Measurements from ENCODE around the gene PI4KA. TPM values are rescaled to one million over a fixed set of nuclear protein-coding genes. Genes with fewer than 3 reads are reported as not detected.
A peak's percentile ranks its signal among the peaks of the same experiment; 100 is the strongest.
"Not testable (repeated sequence)": the region's sequence is repeated elsewhere in the genome, so short reads cannot be mapped to it uniquely, and the experiment has no call there.

PI4KA gene
- total RNA-seq, 2 donors from 2014 or later: 77.3 to 82.4 TPM

DNA sequence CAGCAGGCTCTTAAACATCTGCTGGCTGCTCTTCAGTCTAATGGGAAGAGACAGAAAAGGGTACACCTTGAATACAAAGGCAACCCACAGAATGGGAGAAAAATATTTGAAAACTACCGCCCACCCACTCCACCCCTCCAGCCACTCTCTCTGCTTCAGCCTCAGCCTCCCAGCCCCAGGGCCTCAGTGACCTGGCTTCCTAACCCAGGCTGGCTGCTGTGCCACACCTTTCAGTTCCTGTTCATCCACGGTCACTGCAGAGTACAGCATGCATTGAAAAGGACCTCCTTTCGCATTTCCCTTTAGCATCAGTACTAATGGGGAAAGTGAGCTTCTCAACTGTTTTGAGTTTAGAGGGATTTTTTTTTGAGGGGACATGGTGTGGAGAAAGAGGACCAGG is 113.5 kb downstream of the PI4KA start:
- ATAC-seq: no peak
- intact Hi-C loops (cut with DNase I, micrococcal nuclease): no loop called here
- no peak for DNase-seq

DNA sequence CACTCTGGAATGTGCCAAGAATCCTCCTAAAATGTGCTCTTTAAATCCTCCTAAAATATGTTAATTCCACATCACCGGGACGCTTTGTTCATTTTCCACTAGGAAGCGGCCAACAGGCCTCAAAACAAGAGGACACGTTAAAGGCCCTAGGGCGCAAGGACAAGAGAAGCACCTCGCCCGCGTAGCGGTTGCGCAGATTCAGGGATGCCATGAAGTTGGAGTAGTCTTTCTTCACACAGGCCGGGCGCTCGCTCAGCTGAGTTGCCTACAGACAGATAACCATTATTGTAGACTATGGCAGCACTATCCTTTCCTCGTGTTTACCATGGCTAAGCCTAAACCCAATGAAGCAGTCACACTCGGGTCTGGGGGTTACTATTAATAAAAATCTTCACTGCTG is 114.2 kb downstream of the PI4KA start:
- intact Hi-C loops (cut with DNase I, micrococcal nuclease): no loop called here
- ATAC-seq: no peak
- DNase-seq: no peak

DNA sequence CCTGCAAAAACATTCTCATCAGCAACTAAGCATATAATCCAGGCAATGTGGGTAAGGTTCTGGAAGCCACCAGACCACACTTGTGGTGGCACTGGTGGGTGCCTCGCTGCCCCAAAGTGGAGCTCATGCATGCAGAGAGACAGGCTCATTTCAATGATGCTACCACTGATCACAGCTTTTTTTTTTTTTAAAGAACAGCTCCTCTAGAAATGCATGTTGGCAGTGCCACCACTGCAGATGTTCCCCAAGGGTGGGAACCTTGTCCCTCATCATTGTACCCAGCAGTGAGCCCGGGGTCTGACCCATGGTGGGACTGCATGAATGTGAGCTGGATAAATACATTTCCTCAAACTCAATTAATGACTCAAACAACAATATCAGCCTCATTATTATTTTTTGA is 115.8 kb downstream of the PI4KA start:
- intact Hi-C loops (cut with DNase I, micrococcal nuclease): no loop called here
- DNase-seq (no peak), ATAC-seq (no peak)

DNA sequence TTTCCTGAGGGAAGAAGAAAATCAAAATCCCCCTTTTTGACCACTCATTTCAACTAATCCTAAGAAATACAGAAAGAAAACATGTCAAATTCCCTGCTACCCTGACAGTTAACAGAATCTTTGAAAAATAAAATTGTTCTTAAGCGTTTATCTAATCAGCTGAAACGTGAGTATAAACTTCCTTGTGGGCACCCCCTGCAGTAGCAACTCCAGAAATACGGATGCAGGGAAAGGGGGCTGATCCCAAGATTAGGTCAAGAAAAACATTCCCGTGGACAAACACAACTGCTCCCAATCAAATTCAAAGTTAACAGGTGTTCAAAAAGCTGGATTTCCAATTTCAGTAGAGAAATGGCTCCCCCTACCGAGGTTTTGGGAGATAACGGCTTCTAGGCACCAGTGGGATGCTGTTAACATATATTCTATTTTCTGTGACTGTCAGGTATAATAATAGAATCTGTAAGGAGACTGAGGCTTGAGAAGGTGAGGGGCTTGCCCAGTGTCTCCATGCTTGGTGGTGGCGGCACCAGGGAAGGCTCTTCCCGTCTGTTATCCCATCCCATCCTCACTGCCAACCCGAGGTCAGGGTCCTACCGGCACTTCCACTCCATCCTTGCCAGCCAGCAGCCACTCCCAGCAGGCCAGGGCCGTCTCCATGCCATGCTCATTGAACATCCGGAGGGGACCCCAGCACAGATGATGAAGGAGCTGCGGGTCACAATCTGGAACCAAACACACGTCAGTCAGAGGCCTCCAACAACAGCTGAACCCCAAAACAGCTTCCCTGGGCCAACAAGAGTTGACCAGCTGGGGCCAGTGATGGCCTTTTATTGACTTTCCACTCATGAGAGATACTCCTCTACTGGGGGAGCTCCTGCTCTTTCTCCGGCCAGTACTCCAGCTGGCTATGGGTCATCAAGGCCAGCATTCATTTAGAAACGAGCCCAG is 116.7 kb downstream of the PI4KA start:
- ATAC-seq (peak; percentile 60), DNase-seq (peak in 1 of 2 donors; percentile 34)

DNA sequence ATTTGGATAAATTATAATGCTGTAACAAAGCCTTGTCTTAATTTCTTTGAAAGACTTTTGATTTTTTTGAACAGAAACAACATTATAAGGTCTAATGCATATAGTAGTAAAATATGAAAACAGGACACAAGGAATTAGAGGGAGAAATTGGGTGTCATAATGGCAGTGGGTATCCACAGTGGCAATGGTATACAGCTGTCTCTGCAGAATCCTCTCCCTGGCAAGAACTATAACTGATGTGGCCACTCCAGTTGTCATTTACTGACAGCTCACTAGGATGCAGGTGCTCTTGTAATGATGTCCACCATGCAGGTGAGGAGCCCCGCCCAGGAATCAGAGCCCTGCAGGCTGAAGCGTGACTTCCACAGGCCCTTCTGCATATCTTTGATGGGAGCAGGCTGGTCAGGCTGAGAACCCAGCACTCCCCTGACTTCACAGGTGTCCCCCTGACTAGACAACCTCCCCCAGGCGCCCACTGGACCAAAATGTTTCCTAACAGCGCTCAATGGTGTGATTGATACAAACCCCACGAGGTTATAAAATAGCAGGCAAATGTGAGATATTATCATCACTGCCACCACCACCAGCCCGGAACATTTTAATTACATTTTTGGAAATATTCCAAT is 117.5 kb downstream of the PI4KA start:
- intact Hi-C loops (cut with DNase I, micrococcal nuclease): no loop called here
- DNase-seq (no peak), ATAC-seq (no peak)

More for the DNA sequence above, 116.7 kb downstream of the PI4KA start:
- intact Hi-C loops (cut with DNase I, micrococcal nuclease): no loop called here

DNA sequence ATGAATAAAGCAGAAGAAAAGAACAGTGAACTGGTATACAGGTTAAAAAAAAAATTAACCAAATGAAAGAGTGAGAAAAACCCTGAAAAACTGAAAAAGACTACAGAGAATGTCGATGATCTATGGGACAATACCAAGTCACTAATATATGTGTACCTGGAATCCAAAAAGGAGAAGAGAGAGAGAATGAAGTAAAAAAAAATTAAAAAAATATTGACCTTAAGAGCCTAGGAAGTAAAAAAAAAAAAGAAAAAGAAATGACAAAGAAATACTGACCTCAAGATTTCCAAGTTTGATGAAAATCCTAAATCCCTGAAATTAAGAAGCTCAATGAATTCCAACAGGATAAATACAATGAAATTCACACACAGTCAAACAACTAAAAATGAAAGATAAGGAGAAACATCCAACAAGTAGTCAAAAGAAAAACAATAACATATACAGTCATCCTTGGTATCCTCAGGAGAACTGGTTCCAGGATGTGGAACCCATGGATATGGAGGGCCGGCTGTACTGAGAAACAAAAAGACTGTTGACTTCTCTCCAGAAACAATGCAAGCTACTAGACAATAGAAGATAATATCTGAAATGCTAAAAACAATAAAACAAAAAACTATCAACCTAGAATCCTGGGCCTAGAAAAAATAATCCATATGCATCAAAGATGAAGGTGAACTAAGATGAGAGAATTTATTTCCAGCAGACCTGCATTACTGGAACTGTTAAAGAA is 118.2 kb downstream of the PI4KA start:
- DNase-seq (no peak), ATAC-seq (no peak)
- intact Hi-C loops (cut with DNase I, micrococcal nuclease): no loop called here

DNA sequence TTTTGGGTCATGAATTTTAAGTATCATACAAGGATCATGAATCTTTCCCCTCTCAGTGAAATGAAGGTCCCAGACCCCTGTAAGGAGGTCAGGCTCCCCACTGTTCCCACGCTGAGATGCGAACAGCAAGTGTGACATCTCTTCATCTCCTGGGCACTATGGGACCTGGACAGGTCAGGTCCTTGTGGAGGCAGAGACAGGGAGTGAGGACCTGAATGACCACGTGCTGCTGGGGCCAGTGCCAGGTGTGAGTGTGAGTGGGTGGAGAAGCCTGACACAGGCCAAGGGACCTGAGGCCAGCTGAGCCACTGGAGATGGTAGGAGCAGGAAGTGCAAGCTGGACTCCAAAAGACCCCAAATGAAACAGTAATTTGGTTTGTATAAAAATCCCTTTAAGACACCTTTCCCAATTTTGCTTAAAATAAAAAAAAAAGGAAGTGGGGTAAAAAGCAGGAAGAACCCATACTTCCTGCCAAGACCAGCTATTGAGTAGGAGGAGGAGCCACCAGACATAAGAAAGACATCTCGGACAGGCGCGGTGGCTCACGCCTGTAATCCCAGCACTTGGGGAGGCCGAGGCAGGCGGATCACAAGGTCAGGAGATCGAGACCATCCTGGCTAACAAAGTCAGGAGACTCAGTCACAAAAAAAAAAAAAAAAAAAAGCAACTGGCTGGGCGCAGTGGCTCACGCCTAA is 120.1 kb downstream of the PI4KA start:
- intact Hi-C loops (cut with DNase I, micrococcal nuclease): no loop called here
- DNase-seq: no peak
- no peak for ATAC-seq

DNA sequence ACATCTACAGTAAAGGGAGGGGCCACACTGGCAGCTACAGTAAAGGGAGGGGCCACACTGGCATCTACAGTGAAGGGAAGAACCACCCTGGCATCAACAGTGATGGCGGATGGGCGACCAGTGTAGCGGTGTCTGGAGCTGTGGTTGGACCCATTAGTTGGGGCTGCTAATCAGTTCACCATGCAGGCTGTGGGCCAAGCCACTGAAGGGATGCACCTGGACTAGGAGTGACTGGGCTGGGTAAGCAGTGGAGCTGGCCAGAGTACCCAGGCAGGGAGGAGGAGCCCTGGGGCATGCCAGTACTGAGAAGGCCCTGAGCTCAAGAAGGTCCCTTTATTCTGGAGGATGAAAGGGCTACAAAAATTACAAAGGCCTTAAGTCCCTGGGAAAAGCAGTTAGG is 121.7 kb downstream of the PI4KA start:
- intact Hi-C loops (cut with DNase I, micrococcal nuclease); ATAC-seq; DNase-seq: not testable (repeated sequence)

DNA sequence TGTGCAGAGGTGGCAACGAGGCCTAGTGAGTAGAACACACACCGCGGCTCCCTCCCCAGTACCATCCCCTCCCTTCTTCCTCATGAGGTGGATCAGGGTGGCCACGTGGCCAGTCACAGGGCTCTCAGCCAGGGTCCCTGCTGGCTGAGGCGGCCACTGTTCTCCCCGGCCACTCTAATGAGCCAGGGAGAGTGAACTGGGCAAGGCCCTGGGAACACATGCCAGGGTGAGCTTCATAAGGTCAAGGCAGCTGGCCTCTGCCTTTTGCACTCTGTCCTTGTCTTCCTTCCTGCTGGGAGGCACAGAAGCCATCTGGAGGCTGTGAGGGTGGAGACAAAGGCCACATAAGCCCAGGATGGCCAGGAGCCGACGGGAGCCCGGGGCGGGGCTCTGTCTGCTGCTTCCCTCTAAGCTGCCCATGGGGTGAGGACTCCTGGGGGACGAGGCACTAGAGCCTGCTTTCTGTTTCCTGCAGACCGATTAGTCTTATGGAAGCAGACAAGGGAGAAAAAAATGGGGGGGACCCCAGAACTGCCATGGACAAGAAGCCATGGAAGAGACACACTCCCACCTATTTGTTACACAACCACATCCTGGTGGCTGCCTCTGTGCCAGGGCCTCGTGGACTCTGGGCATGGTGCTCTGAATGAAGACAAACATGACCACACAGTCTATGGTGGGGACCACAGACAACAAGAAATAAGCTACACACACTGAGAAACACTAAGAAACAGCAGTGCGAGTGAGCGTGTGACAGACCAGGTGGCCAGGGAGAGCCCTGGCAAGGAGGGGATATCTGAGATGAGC is 123.1 kb downstream of the PI4KA start:
- DNase-seq; intact Hi-C loops (cut with DNase I, micrococcal nuclease): not testable (repeated sequence)
- ATAC-seq: peak; percentile 88

DNA sequence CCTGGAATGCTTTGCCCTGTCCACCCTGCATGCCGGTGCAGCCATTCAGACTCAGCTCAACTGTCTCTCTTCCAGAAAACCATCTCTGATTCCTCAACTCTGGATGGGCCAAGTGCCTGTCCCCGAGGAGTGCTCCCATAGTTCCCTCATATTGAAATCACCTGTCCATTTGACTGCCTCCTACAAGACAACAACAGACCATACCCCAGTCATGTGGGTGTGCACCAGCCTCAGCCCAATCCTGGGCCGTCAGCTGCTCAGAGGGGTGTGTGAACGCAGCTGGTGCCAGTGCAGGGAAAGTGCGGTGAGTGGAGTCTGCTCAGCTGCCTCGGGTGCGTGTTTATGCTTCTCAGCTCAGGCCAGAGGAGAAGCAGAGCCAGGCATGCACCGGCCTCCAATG is 126.2 kb downstream of the PI4KA start:
- intact Hi-C loops (cut with DNase I, micrococcal nuclease); ATAC-seq; DNase-seq: not testable (repeated sequence)

DNA sequence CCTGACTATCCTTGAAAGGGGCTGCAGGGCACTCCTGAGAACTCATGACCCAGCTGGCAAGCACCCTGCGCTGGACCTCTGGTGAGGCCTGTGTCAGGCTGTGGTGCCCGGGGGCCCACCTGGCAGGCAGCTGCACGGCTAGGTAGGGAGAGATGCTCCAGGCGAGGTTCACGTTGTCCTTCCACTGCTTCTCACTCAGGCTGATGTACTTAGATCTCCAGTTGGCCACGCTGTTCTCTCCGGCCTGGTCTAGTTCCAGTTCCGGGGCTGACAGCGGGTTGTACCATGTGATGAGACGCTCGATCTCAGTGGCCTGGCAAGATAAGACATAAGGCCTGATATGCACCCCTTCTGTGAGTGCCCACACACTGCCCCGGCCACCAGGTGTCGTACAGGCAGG is 129.4 kb downstream of the PI4KA start:
- intact Hi-C loops (cut with DNase I, micrococcal nuclease): no loop called here
- DNase-seq (no peak), ATAC-seq (no peak)

DNA sequence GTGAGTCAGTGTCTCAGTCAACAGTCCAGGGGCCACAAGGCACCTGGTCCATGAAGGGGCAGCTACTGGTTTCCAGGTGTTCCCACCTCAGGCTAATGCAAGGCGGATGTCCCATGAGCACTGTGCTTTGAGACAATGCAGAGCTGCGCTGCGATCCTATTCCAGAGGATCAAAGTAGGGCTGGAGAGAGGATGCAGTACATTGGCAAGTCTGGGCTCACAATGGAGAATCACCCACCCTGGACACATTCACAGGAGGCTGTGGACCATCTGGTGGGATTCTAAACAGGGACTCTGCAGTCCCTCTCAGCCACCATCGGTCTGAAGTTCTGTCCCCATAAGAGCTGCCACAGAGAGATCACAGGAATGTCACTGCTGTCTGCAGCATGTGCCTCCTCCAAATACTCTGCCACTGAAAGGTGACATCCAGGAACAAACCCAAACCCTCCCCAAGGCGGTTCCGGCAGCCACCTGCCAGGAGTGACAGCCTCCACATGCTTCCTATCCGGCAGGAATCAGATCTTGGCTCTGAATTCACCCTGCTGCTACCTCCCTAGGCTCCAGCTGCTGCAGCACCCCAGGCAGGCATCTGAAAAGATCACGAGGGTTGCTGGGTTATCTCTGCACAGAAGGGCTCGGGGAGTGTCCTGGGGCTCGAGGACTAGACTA is 130.0 kb downstream of the PI4KA start:
- intact Hi-C loops (cut with DNase I, micrococcal nuclease): no loop called here
- ATAC-seq: no peak
- DNase-seq: no peak

DNA sequence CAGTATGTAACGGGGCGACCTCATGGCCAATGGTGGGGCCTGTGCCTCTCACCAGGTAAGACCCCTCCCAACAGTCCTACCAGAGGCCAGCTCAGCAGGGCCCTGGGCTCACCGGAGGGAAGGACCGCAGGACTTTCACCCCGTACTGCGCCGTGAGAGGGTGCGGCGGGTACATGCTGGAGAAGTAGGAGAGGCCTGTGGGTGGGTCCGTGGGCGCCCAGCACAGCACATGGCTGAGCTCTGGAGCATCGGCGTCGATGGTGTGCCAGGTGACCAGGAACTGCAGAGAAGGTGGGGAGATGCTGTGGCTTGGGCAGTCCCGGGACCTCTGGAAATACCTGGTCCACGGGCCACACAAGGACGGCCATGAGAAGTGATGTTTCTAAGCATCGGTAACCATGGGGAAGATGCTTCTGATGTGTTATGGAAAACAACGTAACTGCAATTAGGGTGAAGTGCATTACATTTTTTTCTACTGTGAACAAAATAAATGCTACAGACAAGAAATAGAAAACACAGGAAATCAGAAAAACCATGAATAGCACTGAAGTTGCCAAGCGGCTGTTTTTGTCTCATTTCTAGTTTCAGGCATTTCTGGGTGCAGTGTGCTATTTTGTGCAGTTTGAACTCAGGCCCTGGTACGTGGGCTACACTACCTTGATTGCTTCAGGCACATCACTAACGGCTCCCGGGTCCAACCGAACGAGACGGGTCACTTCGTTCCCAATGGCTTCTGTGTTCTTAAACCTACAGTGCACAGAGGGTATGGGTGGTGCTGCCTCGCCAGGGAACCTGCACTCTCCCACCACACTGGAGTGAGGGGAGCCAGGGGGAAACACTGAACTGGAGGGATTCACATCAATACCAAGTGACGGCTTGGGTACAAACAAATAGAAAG is 131.2 kb downstream of the PI4KA start:
- intact Hi-C loops (cut with DNase I, micrococcal nuclease): no loop called here
- ATAC-seq (no peak), DNase-seq (no peak)

DNA sequence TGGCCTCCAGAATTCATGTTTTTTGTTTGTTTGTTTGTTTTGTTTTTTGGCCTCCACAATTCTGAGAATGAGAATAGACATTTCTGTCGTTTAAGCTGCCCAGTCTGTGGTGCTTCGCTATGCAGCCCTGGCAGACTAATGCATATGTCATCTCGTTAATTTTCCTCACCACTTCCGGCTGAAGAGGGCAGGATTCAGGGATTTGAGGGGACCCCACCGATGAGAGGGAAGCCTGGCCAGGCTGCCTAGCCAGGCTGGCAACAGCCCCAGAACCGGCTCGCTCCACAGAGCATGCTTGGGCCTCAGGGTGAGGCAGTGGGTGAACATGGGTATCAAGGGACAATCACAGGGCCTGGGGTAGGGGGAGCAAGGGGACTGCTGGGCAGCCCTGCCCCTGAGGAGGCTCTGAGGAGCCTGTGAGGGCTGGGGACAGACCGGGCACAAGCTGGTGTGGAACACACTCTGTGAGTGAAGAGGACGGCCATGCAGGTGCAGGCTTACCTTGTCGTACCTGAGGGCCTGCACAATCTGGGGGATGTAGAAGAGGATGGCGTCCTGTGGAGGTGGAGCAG is 132.5 kb downstream of the PI4KA start:
- no peak for ATAC-seq
- intact Hi-C loops (cut with DNase I, micrococcal nuclease): no loop called here
- DNase-seq: no peak

DNA sequence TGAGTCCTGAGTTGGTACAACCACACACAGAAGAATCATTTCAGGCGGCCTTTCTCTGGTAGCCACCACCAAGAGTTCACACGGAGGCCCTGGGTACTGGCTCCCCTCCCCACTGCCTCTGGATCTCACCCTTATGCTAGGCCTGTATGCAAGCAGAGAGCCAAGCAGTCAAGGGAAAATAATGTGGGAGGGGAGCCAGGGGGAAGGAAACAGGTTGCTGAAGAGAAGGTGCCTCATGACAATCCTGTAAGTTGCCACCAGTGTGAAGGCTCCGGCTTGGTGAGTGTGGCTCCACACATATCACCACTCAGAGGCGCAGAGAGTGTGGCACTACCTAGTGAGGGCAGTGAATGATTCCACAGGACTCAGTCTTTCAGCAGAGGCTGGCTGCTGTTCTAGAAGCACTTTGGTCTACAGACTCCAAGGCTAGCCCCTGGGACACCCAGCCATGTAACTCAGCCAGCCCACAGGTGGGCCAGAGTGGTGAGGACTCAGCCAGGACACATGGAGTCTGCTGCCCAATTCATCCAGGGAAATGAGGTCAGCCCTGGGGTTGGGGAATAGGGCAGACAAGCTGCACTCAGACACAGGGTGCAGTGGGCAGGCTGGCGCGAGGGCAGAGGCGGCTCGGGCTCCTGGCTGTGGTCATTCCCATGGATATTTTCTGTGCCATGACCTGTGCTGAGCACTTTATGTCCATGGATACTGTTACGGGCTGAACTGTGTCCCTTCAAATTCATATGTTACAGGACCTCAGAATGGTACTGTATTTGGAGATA is 133.7 kb downstream of the PI4KA start:
- ATAC-seq: no peak
- intact Hi-C loops (cut with DNase I, micrococcal nuclease): no loop called here
- no peak for DNase-seq

Data from left colon (tissue), 2 donors.